ENCODE measurements around the gene KLHL15. TPM values are rescaled to one million over a fixed set of nuclear protein-coding genes. Genes with fewer than 3 reads are reported as not detected.
"Not testable (repeated sequence)": the region's sequence is repeated elsewhere in the genome, so short reads cannot be mapped to it uniquely, and the experiment has no call there.

Gene KLHL15
- total RNA-seq = 53.8 TPM

GRCh38 chrX:24027086-24027485 is at the start of gene KLHL15:
Gene KLHL15 (minus strand): TSS chrX:24027186. CDS start chrX:24006693, 20,493 bp downstream.
- H3K4me1 ChIP-seq (ENCODE audit: insufficient read depth, low read length) = no peaks in the 10 kb centered on the region
- H3K27me3 ChIP-seq (ENCODE audit: insufficient read depth, low read length) = no peaks in the 10 kb centered on the region
- no peaks in the 10 kb centered on the region for H3K9me3 ChIP-seq (ENCODE audit: low read depth, low read length)
- peak within 1 kb of the TSS; percentile 63 for H3K4me3 ChIP-seq (ENCODE audit: low read length)

GRCh38 chrX:24069877-24070276 is 42.9 kb upstream of the KLHL15 start:
- Histone ChIP-seq H3K4me1 (ENCODE audit: insufficient read depth, low read length) (no peaks in the 10 kb centered on the region), H3K27me3 (ENCODE audit: insufficient read depth, low read length) (no peaks in the 10 kb centered on the region), H3K4me3 (ENCODE audit: low read length) (no peak overlapping the region), H3K9me3 (ENCODE audit: low read depth, low read length) (no peaks in the 10 kb centered on the region)

GRCh38 chrX:24063488-24063887 is 36.5 kb upstream of the KLHL15 start:
- Histone ChIP-seq H3K4me1 (ENCODE audit: insufficient read depth, low read length) (no peaks in the 10 kb centered on the region), H3K9me3 (ENCODE audit: low read depth, low read length) (no peaks in the 10 kb centered on the region), H3K27me3 (ENCODE audit: insufficient read depth, low read length) (no peaks in the 10 kb centered on the region), H3K4me3 (ENCODE audit: low read length) (no peak overlapping the region)

- no peaks in the 10 kb centered on the region for H3K4me1 ChIP-seq (ENCODE audit: insufficient read depth, low read length)
- no peaks in the 10 kb centered on the region for H3K27me3 ChIP-seq (ENCODE audit: insufficient read depth, low read length)
- H3K9me3 ChIP-seq (ENCODE audit: low read depth, low read length) = no peaks in the 10 kb centered on the region
- H3K4me3 ChIP-seq (ENCODE audit: low read length) = peak overlapping the region; percentile 66
Measured at GRCh38 chrX:24055043-24055356, 28.0 kb upstream of the KLHL15 start.

GRCh38 chrX:24054182-24055042 is 27.4 kb upstream of the KLHL15 start, which contains the start of gene EIF2S3:
Gene EIF2S3 (plus strand): TSS chrX:24054956. CDS start chrX:24054969, 13 bp downstream.
- no peaks in the 10 kb centered on the region for H3K4me1 ChIP-seq (ENCODE audit: insufficient read depth, low read length)
- H3K9me3 ChIP-seq (ENCODE audit: low read depth, low read length) = no peaks in the 10 kb centered on the region
- peak within 1 kb of the TSS; percentile 66 for H3K4me3 ChIP-seq (ENCODE audit: low read length)
- no peaks in the 10 kb centered on the region for H3K27me3 ChIP-seq (ENCODE audit: insufficient read depth, low read length)

GRCh38 chrX:24050522-24051318 is 23.7 kb upstream of the KLHL15 start:
- not testable (repeated sequence) for H3K4me1 ChIP-seq (ENCODE audit: insufficient read depth, low read length); H3K4me3 ChIP-seq (ENCODE audit: low read length); H3K9me3 ChIP-seq (ENCODE audit: low read depth, low read length); H3K27me3 ChIP-seq (ENCODE audit: insufficient read depth, low read length)

- H3K4me1 ChIP-seq (ENCODE audit: insufficient read depth, low read length); H3K9me3 ChIP-seq (ENCODE audit: low read depth, low read length); H3K4me3 ChIP-seq (ENCODE audit: low read length); H3K27me3 ChIP-seq (ENCODE audit: insufficient read depth, low read length): not testable (repeated sequence)
Measured at GRCh38 chrX:24049643-24050042, 22.7 kb upstream of the KLHL15 start.

- H3K9me3 ChIP-seq (ENCODE audit: low read depth, low read length); H3K4me1 ChIP-seq (ENCODE audit: insufficient read depth, low read length); H3K27me3 ChIP-seq (ENCODE audit: insufficient read depth, low read length); H3K4me3 ChIP-seq (ENCODE audit: low read length): not testable (repeated sequence)
Measured at GRCh38 chrX:24046060-24046459, 19.1 kb upstream of the KLHL15 start.

- H3K27me3 ChIP-seq (ENCODE audit: insufficient read depth, low read length) = no peaks in the 10 kb centered on the region
- no peak overlapping the region for H3K4me3 ChIP-seq (ENCODE audit: low read length)
- H3K9me3 ChIP-seq (ENCODE audit: low read depth, low read length) = no peaks in the 10 kb centered on the region
- H3K4me1 ChIP-seq (ENCODE audit: insufficient read depth, low read length) = no peaks in the 10 kb centered on the region
Measured at GRCh38 chrX:24037729-24038128, 10.7 kb upstream of the KLHL15 start.

GRCh38 chrX:24034485-24034884 is 7.5 kb upstream of the KLHL15 start:
- no peaks in the 10 kb centered on the region for H3K9me3 ChIP-seq (ENCODE audit: low read depth, low read length)
- no peaks in the 10 kb centered on the region for H3K4me1 ChIP-seq (ENCODE audit: insufficient read depth, low read length)
- no peak overlapping the region for H3K4me3 ChIP-seq (ENCODE audit: low read length)
- H3K27me3 ChIP-seq (ENCODE audit: insufficient read depth, low read length) = no peaks in the 10 kb centered on the region

- no peaks in the 10 kb centered on the region for H3K4me1 ChIP-seq (ENCODE audit: insufficient read depth, low read length)
- no peaks in the 10 kb centered on the region for H3K9me3 ChIP-seq (ENCODE audit: low read depth, low read length)
- no peaks in the 10 kb centered on the region for H3K27me3 ChIP-seq (ENCODE audit: insufficient read depth, low read length)
- H3K4me3 ChIP-seq (ENCODE audit: low read length) = no peak overlapping the region
Measured at GRCh38 chrX:24030597-24030996, 3.6 kb upstream of the KLHL15 start.

- Histone ChIP-seq H3K9me3 (ENCODE audit: low read depth, low read length) (no peaks in the 10 kb centered on the region), H3K27me3 (ENCODE audit: insufficient read depth, low read length) (no peaks in the 10 kb centered on the region), H3K4me3 (ENCODE audit: low read length) (no peak overlapping the region), H3K4me1 (ENCODE audit: insufficient read depth, low read length) (no peaks in the 10 kb centered on the region)
Measured at GRCh38 chrX:24027985-24028384, 999 bp upstream of the KLHL15 start.

GRCh38 chrX:24026432-24026831 is 554 bp downstream of the KLHL15 start:
- H3K4me3 ChIP-seq (ENCODE audit: low read length) = peak overlapping the region; percentile 63
- no peaks in the 10 kb centered on the region for H3K27me3 ChIP-seq (ENCODE audit: insufficient read depth, low read length)
- no peaks in the 10 kb centered on the region for H3K9me3 ChIP-seq (ENCODE audit: low read depth, low read length)
- H3K4me1 ChIP-seq (ENCODE audit: insufficient read depth, low read length) = no peaks in the 10 kb centered on the region

GRCh38 chrX:24025741-24026403 is 1.1 kb downstream of the KLHL15 start:
- no peaks in the 10 kb centered on the region for H3K27me3 ChIP-seq (ENCODE audit: insufficient read depth, low read length)
- H3K9me3 ChIP-seq (ENCODE audit: low read depth, low read length) = no peaks in the 10 kb centered on the region
- H3K4me1 ChIP-seq (ENCODE audit: insufficient read depth, low read length) = peaks cover 4% of the 10 kb centered on the region
- peak overlapping the region; percentile 63 for H3K4me3 ChIP-seq (ENCODE audit: low read length)
